Skeletal muscle satellite cell (primary cell): Measurements from ENCODE around the gene DYNLRB1.

Experiments
- H3K27me3 ChIP-seq: 2 replicates; pipeline ENCODE4 v1.7.0; 2013; ENCODE audit warnings: low read length; ENCODE audit not compliant: control insufficient read depth, insufficient read depth
- H3K36me3 ChIP-seq: 2 replicates; pipeline ENCODE4 v1.7.0; 2013; ENCODE audit warnings: mild to moderate bottlenecking, control low read depth, low read length; ENCODE audit not compliant: insufficient read depth
- H3K4me1 ChIP-seq: 2 replicates; pipeline ENCODE4 v1.7.0; 2013; ENCODE audit warnings: low read length; ENCODE audit not compliant: control insufficient read depth, insufficient read depth
- H3K4me2 ChIP-seq: 2 replicates; pipeline ENCODE4 v1.7.0; 2013; ENCODE audit warnings: mild to moderate bottlenecking, low read length
- H3K4me3 ChIP-seq: 2 replicates; pipeline ENCODE4 v1.7.0; 2013; ENCODE audit warnings: low read length
- H3K9ac ChIP-seq: 2 replicates; pipeline ENCODE4 v1.7.0; 2013; ENCODE audit warnings: mild to moderate bottlenecking, low read depth, low read length, moderate library complexity
- H3K9me3 ChIP-seq: replicated peaks from 2 replicates; pipeline ENCODE4 v1.7.0; 2013; ENCODE audit warnings: mild to moderate bottlenecking, control low read depth, low read length

The DYNLRB1 gene

DNA sequence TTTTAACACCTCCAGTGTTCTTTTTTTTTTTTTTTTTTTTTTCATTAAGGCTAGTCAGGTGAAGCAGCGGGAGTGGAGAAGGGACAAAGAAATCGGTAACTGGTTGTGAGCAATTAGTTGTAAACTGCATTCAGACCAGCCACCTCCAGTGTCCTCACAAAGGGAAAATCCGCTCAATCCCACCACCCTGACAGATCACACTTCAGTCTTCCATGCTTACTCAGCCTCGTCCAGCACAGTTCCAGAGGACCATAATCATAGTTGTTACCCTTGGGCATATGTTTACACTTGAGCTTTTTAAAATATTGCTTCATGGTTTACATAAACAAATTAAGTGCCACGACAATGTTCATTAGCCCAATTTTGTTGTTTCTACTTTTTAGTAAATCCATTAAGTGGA is 10.2 kb downstream of the DYNLRB1 start:
- H3K36me3 ChIP-seq, result peaks cover 51% of the 10 kb centered on the region
- no peaks in the 10 kb centered on the region for H3K9me3 ChIP-seq
- H3K4me3 ChIP-seq, result no peak overlapping the region
- H3K4me2 ChIP-seq, result peak overlapping the region; percentile 60
- peaks cover 43% of the 10 kb centered on the region for H3K4me1 ChIP-seq
- H3K27me3 ChIP-seq, result no peaks in the 10 kb centered on the region
- peak overlapping the region; percentile 59 for H3K9ac ChIP-seq

DNA sequence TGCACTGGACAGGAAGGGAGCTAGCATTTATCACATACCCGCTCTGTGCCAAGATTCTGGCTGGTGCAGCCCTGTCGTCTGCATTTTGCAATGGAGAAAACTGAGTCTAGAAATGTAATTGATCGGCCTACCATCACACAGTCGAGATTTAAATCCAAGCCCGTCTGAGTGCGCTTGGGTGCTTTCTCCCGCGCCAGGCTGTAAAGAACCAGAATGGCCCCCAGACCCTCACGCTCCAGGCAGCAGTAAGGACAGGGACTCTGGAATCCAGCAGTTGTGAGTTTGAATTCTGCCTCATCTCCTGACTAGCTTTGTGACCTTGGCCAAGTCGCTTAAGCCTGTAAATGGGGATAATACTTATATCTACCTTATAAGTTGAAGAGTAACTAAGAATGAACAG is 10.8 kb downstream of the DYNLRB1 start:
- Histone ChIP-seq H3K4me3 (no peak overlapping the region), H3K4me2 (peak overlapping the region; percentile 60), H3K36me3 (peaks cover 52% of the 10 kb centered on the region), H3K4me1 (peaks cover 43% of the 10 kb centered on the region), H3K27me3 (no peaks in the 10 kb centered on the region), H3K9ac (peak overlapping the region; percentile 59), H3K9me3 (no peaks in the 10 kb centered on the region)

DNA sequence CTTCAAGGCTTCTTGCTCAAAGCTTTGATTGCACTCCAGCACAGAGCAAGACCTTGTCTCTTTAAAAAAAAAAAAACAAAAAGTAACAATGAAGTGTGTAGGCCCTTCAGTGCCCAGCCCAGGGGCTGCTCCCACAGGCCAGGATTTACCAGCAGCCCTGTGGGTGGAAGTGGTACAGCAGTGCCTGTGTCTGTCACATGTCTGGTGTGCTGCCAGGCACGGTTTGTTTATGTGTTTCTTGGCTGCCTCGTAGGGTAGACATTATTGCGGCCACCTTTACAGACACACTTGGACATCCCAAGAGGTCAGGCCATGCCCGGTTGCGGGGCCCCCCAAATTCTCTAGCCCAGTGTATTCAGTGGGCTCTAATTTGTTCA is 12.7 kb downstream of the DYNLRB1 start:
- no peaks in the 10 kb centered on the region for H3K9me3 ChIP-seq
- no peak overlapping the region for H3K4me2 ChIP-seq
- no peaks in the 10 kb centered on the region for H3K27me3 ChIP-seq
- H3K4me1 ChIP-seq, result peaks cover 28% of the 10 kb centered on the region
- H3K36me3 ChIP-seq, result peaks cover 60% of the 10 kb centered on the region
- H3K4me3 ChIP-seq, result no peak overlapping the region
- no peak overlapping the region for H3K9ac ChIP-seq

DNA sequence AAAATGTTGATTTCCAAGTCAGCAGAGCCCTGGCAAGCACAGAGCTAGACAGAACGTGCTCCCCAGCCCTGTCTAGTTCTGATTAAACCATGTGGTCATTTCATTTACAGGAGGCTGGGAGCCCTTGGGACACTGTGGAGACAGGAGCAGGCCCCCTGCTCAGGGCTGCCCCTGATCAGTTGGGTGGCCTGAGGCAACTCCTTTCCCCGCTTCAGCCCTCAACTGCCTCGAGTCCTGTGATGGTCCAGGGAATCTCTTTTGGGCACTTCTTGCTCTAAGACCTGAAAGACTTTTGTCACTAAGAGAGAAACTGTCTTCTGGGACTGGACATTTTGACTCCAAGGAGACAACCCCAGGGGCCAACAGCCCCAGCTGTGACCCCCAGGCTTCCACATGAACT is 13.5 kb downstream of the DYNLRB1 start:
- no peak overlapping the region for H3K9ac ChIP-seq
- peaks cover 67% of the 10 kb centered on the region for H3K36me3 ChIP-seq
- no peaks in the 10 kb centered on the region for H3K27me3 ChIP-seq
- H3K4me2 ChIP-seq, result no peak overlapping the region
- no peak overlapping the region for H3K4me3 ChIP-seq
- H3K4me1 ChIP-seq, result peaks cover 22% of the 10 kb centered on the region
- no peaks in the 10 kb centered on the region for H3K9me3 ChIP-seq

DNA sequence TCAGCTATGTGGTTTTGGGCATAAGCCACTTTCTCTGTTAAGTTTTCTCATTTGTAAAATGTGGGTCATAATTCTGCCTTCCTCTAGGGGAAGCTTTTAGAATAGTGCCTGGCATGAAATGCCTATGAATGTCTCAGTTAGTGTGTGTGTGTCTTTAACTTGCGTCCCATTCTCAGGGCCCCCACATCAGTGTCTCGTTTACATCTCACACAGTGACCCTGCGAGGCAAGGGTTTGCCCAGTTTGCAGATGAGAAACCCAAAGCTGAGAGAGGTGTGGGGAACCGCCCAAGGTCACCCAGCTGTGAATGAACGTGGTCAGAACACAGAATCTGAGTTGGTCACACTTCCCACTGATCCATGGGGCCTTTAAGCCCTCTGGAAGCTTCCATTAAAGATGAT is 14.1 kb downstream of the DYNLRB1 start:
- Histone ChIP-seq H3K9me3 (no peaks in the 10 kb centered on the region), H3K4me2 (no peak overlapping the region), H3K36me3 (peaks cover 73% of the 10 kb centered on the region), H3K4me1 (peaks cover 16% of the 10 kb centered on the region), H3K4me3 (no peak overlapping the region), H3K9ac (no peak overlapping the region), H3K27me3 (no peaks in the 10 kb centered on the region)

DNA sequence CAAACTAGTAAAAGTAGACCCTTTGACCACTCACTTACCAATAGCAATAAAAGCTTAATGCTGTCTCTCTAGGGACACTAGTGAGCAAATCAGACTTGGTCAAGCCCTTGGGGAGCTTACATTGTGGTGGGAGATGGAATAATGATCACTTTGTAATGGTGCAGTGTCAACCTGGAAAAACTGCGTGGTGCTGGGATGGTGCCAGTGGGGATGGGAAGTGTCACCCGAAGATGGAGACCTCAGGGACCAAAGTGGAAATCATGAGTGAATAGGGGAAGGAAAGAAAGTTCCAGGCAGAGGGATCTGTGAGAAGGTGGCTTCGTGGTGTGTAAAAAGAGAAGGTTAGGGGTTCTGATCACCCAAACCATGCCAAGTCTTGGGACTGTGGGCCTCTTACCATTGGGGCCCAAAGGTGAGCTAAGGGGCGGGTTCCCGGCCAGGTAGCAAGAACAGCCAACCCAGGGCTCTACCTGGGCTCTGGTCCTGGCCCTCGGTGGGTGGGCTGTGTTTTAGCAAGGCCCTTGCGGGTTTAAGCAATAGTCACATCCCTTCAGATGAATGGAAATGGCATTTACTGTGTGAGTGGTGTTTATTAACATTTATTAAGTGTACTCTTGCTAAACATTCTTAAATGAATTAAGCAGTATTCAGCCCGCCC is 15.5 kb downstream of the DYNLRB1 start:
- no peak overlapping the region for H3K9ac ChIP-seq
- no peaks in the 10 kb centered on the region for H3K27me3 ChIP-seq
- H3K9me3 ChIP-seq, result no peaks in the 10 kb centered on the region
- no peak overlapping the region for H3K4me2 ChIP-seq
- peaks cover 5% of the 10 kb centered on the region for H3K4me1 ChIP-seq
- H3K4me3 ChIP-seq, result no peak overlapping the region
- peaks cover 79% of the 10 kb centered on the region for H3K36me3 ChIP-seq

DNA sequence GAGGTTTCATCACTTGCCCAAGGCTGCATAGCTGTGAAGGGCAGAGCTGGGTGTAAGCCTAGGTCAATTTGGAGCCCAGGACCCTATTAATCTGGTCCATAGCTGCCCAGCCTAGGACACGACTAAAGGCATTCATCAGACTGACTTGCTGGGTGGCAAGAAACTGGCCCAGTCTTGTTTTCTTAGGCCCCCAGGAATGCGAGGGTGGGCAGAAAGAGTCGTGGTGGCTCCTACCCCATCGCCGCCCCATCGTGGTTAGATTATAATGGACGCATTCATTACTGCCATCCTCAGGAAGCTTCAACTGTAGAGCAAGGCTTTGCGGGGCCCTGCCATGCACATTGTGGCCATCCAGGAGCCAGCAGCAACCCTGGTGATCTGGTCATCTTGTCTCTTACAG is 16.1 kb downstream of the DYNLRB1 start:
- Histone ChIP-seq H3K9me3 (no peaks in the 10 kb centered on the region), H3K36me3 (peaks cover 79% of the 10 kb centered on the region), H3K4me2 (no peak overlapping the region), H3K9ac (no peak overlapping the region), H3K4me1 (no peaks in the 10 kb centered on the region), H3K4me3 (no peak overlapping the region), H3K27me3 (no peaks in the 10 kb centered on the region)

DNA sequence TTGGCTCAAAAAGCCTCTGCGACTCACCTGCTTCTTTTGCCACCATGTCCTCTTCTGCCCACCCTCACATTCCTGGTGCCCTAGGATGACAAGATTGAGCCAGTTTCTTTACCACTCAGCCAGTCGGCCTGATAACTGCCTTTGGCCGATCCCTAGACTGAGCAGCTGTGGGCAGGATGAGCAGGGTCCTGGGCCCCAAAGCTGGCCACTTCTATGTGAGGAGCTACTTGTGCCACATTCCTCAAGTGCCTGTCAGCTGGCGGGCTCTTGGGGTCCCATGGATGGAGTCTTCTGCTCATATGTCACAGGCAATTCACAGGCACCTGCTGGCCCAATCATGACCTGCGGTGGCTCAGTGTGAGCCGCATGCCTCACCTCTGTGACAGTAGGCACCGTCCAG is 16.5 kb downstream of the DYNLRB1 start:
- Histone ChIP-seq H3K4me1 (no peaks in the 10 kb centered on the region), H3K9me3 (no peaks in the 10 kb centered on the region), H3K27me3 (no peaks in the 10 kb centered on the region), H3K4me3 (no peak overlapping the region), H3K9ac (no peak overlapping the region), H3K36me3 (peaks cover 79% of the 10 kb centered on the region), H3K4me2 (no peak overlapping the region)

DNA sequence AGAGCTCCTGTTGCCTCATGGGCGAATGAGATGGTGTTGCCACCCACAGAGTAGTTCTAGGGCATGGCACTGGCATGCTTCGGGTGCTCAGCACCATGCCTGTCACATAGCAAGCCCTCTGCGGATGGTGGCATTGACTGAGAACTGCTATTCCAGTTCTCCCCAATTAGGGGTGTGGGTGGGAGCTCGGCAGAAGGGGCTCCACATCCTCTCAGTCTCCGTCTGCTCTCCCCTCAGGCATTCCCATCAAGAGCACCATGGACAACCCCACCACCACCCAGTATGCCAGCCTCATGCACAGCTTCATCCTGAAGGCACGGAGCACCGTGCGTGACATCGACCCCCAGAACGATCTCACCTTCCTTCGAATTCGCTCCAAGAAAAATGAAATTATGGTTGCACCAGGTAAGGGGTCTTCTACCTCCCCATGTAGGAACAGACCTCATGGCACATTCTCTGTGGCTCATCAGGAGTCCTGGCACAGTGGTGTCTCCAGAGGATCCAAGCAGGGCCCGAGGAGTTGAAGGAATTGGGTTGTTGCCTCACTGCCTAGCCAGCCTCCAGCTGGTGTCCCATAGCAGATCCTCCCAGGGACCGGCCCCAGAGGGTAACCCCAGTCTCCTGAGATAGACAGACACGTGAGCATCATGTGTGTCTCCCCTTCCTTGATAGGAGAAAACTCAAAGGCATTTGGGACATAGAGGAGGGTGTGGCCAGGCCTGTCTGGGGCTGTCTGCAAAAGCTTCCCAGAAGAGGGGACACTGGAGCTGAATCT is 18.4 kb downstream of the DYNLRB1 start:
- H3K9me3 ChIP-seq, result no peaks in the 10 kb centered on the region
- H3K4me3 ChIP-seq, result no peak overlapping the region
- no peak overlapping the region for H3K4me2 ChIP-seq
- no peak overlapping the region for H3K9ac ChIP-seq
- no peaks in the 10 kb centered on the region for H3K27me3 ChIP-seq
- peaks cover 73% of the 10 kb centered on the region for H3K36me3 ChIP-seq
- H3K4me1 ChIP-seq, result no peaks in the 10 kb centered on the region

DNA sequence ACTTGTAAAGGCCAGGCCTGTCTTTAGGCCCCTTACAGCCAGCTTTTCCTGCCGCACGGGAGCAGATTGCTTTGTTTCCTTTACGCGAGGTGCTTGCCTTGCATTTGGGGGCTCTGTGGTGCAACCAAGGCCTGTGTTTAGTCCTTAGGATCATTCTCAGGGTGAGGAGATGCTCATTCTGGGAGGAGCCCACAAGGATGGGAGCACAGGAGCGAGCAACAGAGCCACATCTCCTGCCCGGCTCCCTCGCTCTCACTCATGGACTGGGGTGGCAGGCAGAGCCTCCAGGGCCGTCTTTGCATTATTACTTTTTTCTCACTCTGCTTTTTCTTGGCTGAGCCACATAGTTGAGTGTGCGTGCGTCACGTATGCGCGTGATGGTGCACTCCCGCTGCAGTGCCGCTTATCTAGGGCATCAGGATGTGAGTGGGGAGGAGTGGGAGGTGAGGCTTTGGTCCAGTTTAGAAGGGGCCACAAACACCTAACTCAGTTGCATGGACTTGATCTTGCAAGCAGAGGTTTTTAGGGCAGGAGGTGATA is 19.1 kb downstream of the DYNLRB1 start:
- H3K4me2 ChIP-seq, result no peak overlapping the region
- no peak overlapping the region for H3K9ac ChIP-seq
- no peak overlapping the region for H3K4me3 ChIP-seq
- no peaks in the 10 kb centered on the region for H3K27me3 ChIP-seq
- H3K36me3 ChIP-seq, result peaks cover 73% of the 10 kb centered on the region
- H3K4me1 ChIP-seq, result no peaks in the 10 kb centered on the region
- H3K9me3 ChIP-seq, result no peaks in the 10 kb centered on the region

DNA sequence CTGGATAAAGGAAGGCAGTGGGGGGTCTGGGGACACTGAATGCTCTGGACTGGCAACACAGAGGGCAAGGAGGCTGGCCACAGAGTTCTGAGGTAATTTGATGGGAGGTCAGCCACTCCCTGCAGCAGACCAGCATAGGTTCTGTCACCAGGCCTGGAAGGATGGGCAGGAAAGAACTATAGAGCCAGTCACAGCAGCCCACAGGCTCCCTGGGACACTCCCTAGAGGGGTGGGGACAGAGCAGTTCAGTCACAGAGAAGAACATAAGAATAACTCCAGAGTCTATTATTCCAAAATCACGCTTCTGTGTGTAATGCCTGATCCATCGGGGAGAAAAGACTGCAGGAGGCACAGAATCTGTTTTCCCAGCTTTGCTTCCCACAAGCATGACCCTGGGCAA is 19.6 kb downstream of the DYNLRB1 start:
- no peaks in the 10 kb centered on the region for H3K27me3 ChIP-seq
- no peaks in the 10 kb centered on the region for H3K9me3 ChIP-seq
- H3K9ac ChIP-seq, result no peak overlapping the region
- no peaks in the 10 kb centered on the region for H3K4me1 ChIP-seq
- H3K4me2 ChIP-seq, result no peak overlapping the region
- H3K36me3 ChIP-seq, result peaks cover 73% of the 10 kb centered on the region
- no peak overlapping the region for H3K4me3 ChIP-seq
